HG03521 (cell line): Measurements from ENCODE around the gene MIOX.

Experiments used
- ATAC-seq: cut with Tn5 transposase; IDR thresholded peaks from one replicate; pipeline ENCODE4 v1.9.1; 2021; ENCODE audit warnings: mild to moderate bottlenecking, moderate library complexity; ENCODE audit not compliant: unreplicated experiment

Gene MIOX

GRCh38 chr22:50473088-50473487 is 13.6 kb upstream of the MIOX start:
- no peak for ATAC-seq

- no peak for ATAC-seq
These were observed 12.6 kb upstream of the MIOX start for GRCh38 chr22:50473855-50474671.

- ATAC-seq: peak; percentile 72
These were observed 11.7 kb upstream of the MIOX start, which contains the start of gene SBF1 for GRCh38 chr22:50474710-50475651. Gene SBF1, minus strand, starts transcription at chr22:50475035. Its CDS starts 195 bp downstream, at chr22:50474840.

- ATAC-seq: no peak
These were observed 11.0 kb upstream of the MIOX start for GRCh38 chr22:50475652-50476002.

- ATAC-seq: no peak
These were observed 9.8 kb upstream of the MIOX start for GRCh38 chr22:50476868-50477267.

GRCh38 chr22:50477923-50478322 is 8.7 kb upstream of the MIOX start:
- no peak for ATAC-seq

- ATAC-seq: no peak
These were observed 6.9 kb upstream of the MIOX start for GRCh38 chr22:50479721-50480120.

GRCh38 chr22:50481045-50481439 is 5.6 kb upstream of the MIOX start:
- ATAC-seq: no peak

GRCh38 chr22:50481440-50482106 is 5.1 kb upstream of the MIOX start, which contains the start of gene ADM2:
Gene ADM2, plus strand, starts transcription at chr22:50481543. Its CDS starts 305 bp downstream, at chr22:50481848.
- no peak for ATAC-seq

GRCh38 chr22:50482107-50483074 is 4.3 kb upstream of the MIOX start:
- ATAC-seq: no peak

GRCh38 chr22:50483106-50483505 is 3.6 kb upstream of the MIOX start:
- no peak for ATAC-seq

- ATAC-seq: no peak
These were observed 3.1 kb upstream of the MIOX start for GRCh38 chr22:50483556-50483955.

GRCh38 chr22:50483977-50484853 is 2.4 kb upstream of the MIOX start:
- ATAC-seq: no peak

GRCh38 chr22:50485221-50486131 is 1.2 kb upstream of the MIOX start:
- no peak for ATAC-seq

- no peak for ATAC-seq
These were observed 789 bp downstream of the MIOX start for GRCh38 chr22:50487290-50488005.

- no peak for ATAC-seq
These were observed 1.5 kb downstream of the MIOX start for GRCh38 chr22:50488006-50488677.

GRCh38 chr22:50488886-50489285 is 2.2 kb downstream of the MIOX start:
- ATAC-seq: no peak
